ENCODE measurements around the gene TRAPPC12. TPM values are rescaled to one million over a fixed set of nuclear protein-coding genes. Genes with fewer than 3 reads are reported as not detected.
"Not testable (repeated sequence)": the region's sequence is repeated elsewhere in the genome, so short reads cannot be mapped to it uniquely, and the experiment has no call there.

The TRAPPC12 gene
- total RNA-seq, 2 donors from 2014 or later, result 53.9 to 71.4 TPM

DNA sequence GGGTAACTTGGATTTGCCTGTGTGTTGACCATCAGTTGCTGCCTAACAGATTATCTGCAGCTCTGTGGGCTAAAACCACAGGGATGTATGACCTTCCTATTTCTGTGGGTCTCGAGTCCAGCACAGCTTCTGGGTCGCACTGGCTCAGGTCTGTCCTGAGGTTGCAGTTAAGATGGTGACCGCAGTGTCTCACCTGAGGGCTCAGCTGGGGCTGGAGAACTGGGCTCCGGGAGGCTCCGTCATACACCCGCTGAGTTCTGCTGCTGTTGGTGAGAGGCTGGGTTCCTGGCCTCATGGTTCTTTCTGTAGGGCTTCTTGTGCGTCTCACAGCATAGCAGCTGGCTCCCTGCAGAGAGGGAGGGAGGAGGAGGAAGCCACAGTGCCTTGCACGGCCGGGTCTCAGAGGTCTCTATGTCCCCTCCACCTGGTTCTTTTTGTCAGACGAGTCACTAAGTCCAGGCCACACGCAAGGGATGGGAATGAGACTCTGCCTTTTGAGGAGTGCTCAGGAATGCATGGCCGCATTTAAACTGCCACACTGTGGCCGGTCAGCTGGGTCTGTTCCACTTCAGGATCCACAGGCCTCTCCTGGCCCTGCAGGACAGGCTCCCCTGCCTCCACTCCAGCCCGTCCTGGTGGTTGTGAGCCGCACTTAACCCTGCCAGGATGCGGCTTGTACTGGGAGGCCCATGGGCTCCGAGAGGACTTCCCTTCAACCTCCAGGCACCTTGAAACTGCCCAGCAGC, 72.6 kb downstream of the TRAPPC12 start:
- Mint-ChIP-seq H3K36me3 (peaks cover 3 to 6% of the 10 kb centered on the region in 2 donors), H3K27ac (no peak overlapping the region), H3K9me3 (no peaks in the 10 kb centered on the region)
- no peak for ATAC-seq
- DNase-seq (ENCODE audit: low spot score in 2 of 2), result no peak

DNA sequence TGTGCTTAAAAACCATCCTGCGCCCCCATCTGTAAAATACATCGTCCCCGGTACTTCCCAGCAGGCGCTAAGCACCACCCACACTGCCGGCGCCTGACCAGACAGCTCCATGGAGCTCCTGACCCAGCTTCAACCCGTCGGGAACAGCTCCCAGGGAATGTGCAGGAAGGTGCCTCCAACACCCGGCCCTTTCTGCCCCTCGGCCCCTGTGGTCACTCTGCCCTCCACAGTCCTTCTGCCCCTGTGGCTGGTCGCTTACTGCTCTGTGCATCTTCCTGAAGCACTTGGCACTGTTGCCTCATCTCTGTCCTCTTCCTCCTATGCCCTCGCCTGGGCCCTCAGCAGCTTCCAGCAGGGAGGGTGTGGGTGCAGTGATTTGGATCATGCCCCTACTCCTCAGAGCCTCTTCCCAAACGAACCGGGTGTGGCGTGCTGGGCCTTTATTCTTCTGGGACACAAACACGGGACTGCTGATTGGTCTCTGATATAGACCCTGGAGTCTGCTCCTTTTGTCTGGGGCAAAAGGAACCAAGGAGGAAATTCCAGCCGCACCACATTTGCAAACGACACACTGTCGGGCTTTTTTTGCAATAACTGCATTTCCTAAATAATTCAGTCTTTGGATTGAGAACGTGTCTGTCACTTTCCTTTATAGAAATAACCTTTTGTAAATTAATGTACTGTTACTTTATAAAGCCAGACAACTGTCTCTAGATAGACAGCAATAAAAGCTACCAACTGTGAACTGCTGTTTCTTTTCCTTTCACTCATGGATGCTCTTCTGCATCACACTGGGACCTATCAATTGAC, 73.9 kb downstream of the TRAPPC12 start:
- no peaks in the 10 kb centered on the region for H3K9me3 Mint-ChIP-seq
- peaks cover 0 to 6% of the 10 kb centered on the region in 2 donors for H3K36me3 Mint-ChIP-seq
- ATAC-seq, result no peak
- DNase-seq (ENCODE audit: low spot score in 2 of 2), result no peak
- H3K27ac Mint-ChIP-seq, result peak overlapping the region; percentile 23 to 68

DNA sequence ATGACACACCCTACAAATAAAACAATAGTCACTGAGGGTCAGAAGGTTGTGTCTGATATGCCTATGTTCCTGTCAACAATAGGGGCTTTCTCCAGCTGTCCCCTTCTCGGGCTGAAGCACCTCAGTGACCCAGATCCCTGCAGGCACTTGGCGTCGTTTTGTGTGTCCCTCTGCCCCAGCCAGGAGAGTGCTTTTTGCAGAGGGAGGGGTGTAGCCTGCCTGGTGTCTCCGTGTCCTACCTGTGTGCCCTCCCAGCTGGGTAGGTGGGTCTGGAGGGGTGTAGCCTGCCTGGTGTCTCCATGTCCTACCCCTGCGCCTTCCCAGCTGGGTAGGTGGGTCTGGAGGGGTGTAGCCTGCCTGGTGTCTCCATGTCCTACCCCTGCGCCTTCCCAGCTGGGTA, 74.5 kb downstream of the TRAPPC12 start:
- not testable (repeated sequence) for H3K36me3 Mint-ChIP-seq; ATAC-seq; H3K9me3 Mint-ChIP-seq; DNase-seq (ENCODE audit: low spot score in 2 of 2)
- H3K27ac Mint-ChIP-seq, result peak overlapping the region; percentile 23 to 68

DNA sequence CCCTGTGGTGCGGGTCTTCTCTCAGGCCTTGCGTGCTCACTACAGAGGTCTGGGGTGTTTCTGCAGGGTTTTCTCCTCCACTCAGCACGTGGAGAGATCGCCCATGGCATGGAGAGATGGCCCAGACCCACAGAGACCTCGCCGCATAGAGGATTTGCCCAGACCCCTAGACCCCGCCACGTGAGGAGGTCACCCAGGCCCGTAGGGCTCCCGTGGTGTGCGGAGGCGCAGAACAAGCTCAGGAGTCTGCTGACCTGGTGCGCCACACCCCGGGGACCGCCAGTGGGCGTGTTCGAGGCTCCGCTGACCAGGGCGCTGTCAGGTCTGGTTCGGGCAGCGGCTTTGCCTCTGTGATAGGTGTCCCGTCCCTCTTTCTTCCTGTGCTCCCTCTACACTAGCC, 75.3 kb downstream of the TRAPPC12 start:
- Mint-ChIP-seq H3K36me3 (peaks cover 0 to 6% of the 10 kb centered on the region in 2 donors), H3K27ac (no peak overlapping the region), H3K9me3 (no peaks in the 10 kb centered on the region)
- no peak for DNase-seq (ENCODE audit: low spot score in 2 of 2)
- no peak for ATAC-seq

DNA sequence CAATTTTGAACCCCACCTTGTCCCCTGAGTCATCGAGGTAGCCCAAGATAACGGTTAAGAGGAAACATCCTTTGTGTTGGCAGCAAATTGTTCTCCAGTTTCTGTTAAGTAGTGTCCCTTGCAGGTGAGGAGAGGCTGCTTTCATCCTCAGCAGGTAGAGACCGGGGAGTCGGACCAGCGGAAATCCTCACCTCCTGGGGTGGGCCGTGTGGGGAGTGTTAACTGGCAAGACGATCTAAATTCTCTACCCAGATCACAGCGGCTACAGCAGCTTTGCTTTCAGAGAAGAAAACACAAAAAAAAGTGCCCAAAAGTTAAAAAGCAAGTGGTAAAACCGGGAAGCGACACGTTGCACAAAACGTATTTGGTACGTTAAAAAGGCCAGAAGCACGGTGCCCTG, 76.6 kb downstream of the TRAPPC12 start:
- peaks cover 0 to 6% of the 10 kb centered on the region in 2 donors for H3K36me3 Mint-ChIP-seq
- ATAC-seq (no peak), DNase-seq (ENCODE audit: low spot score in 2 of 2) (no peak)
- no peaks in the 10 kb centered on the region for H3K9me3 Mint-ChIP-seq
- peak overlapping the region in 1 of 2 donors; percentile 18 for H3K27ac Mint-ChIP-seq

DNA sequence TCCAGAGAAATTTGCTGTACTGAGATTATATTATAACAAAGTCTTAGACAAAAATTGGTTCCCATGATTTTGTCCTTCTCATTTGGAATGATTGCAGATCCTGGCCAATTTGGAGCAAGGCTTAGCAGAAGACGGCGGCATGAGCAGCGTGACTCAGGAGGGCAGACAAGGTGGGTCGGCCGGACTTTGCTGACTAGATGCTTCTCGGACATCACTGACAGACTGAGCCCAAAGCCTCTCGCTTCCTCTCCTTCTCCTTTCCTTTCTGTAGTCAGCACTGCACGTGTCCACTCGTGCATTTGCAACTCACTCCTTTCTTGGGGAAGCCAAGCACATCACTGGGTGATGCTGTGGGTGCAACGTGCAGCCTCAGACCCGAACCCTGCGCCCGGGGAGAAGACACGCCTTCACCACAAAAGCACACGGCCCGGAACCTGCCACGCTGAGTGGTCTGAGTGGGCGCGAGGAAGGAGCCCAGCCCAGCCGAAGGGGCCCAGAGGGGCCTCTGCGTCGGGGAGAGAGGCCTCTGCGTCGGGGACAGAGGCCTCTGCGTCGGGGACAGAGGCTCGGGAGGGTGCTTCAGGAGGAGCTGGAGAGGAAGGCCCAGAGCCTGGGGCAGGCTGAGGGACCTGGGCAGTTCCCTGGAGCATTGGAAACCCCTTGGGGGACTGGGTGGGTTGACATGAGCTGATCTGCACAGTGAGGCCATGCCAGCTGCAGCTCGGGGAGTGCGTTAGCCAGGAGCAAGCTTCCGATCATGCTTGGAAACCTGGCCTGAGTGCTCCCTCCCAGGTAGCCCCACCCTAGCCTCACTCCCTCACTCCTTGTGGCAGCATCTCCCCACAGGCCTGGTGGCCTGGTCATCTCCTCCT, 78.3 kb downstream of the TRAPPC12 start:
- peak overlapping the region in 1 of 2 donors; percentile 36 for H3K27ac Mint-ChIP-seq
- ATAC-seq (no peak), DNase-seq (ENCODE audit: low spot score in 2 of 2) (no peak)
- peaks cover 0 to 6% of the 10 kb centered on the region in 2 donors for H3K36me3 Mint-ChIP-seq
- H3K9me3 Mint-ChIP-seq, result no peaks in the 10 kb centered on the region

DNA sequence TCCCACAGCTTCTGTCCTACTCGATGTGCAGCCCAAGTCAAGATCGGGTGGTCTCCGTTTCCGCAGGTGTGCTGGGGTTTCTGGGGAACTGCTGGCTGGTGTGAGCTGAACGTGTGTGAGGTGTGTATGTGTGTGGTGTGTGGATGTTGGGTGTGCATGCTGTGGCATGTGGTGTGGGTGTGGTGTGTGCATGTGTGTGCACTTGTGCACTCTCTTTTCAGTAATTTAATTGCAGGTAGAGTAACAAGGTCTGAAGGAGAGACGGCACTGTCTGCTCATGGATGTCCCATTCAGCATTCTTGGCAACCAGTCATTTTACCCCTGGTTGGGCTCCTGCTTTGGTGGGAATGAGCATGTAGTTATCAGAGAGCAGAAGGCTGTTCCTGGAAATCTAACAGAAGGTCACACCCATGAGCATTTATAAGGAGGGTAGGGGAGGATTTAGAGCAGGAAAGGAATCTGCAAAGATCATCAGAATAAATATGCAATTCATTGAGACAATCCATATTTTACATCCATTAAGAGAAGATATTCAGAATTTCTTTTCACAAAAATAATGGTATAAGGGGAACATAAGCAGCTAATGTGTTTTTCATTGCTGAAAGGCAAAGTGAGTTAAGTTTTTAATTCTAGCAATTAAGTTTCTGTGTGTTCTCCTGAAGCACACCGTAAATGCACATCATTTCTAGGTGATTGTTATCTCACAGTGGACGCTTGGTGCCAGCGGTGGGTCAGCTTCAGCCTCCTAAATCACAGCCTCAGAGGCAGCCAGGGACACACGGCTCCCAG, 79.1 kb downstream of the TRAPPC12 start:
- peaks cover 0 to 6% of the 10 kb centered on the region in 2 donors for H3K36me3 Mint-ChIP-seq
- ATAC-seq (no peak), DNase-seq (ENCODE audit: low spot score in 2 of 2) (no peak)
- no peak overlapping the region for H3K27ac Mint-ChIP-seq
- H3K9me3 Mint-ChIP-seq, result no peaks in the 10 kb centered on the region

DNA sequence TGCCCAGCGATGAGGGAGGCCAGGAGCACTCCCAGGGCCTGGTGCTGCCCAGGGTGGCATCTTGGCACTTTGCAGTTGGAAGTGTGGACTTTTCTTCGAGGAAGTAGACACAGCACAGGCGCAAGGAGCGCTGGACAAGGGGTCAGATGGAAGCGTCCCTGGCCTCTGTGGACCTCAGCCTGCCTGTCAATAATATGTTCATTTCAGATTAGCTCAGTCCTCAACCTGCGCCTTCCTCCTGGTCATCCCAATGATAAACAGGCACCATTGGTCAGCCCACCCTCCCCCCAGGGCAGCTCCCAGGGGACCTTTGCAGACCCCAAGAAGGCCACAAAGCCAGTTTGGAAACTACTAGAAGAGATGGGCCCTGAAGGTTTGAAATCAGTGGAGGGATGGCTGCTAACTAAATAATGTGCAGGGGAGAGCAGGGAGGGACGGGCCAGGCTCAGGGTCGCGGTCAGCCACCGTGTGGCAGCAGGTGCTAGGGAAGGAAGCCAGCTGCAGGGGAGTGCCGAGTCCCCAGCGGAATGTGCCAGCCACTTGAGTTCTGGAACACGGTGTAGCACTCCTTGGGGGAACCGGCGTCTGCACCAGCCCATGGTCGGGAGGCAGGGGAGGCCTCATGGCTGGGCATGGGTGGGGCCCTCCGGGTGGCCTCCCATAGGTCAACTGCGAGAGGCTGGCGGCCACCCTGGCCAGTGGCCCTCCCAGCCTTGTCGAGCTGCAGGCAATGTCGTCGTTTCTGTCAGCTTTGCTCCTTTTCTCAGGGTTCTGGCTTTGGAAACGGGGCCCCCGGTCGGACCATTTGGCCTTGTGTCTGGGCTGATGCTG, 79.9 kb downstream of the TRAPPC12 start:
- Mint-ChIP-seq H3K27ac (no peak overlapping the region), H3K36me3 (peaks cover 0 to 6% of the 10 kb centered on the region in 2 donors), H3K9me3 (no peaks in the 10 kb centered on the region)
- ATAC-seq (no peak), DNase-seq (ENCODE audit: low spot score in 2 of 2) (peak in 1 of 2 donors; percentile 50)

DNA sequence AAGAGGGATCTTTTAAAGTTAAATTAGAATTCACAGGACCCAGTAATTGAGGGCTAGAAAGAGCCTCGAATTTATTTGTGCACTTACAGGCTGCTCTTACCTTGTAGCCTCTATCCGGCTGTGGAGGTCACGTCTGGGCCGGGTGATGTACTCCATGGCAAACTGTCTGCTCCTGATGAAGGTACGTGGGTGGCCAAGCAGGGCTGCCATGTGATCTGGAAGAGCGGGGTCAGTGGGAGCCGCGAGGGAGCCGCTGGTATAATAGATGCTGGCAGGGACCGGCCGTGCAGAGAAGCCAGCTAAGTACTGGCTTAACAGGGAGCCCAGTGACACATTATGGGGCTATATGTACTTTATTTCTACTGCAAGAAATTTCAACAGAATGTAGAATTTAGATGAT, 80.7 kb downstream of the TRAPPC12 start:
- DNase-seq (ENCODE audit: low spot score in 2 of 2) (no peak), ATAC-seq (no peak)
- Mint-ChIP-seq H3K9me3 (no peaks in the 10 kb centered on the region), H3K36me3 (peaks cover 0 to 6% of the 10 kb centered on the region in 2 donors), H3K27ac (no peak overlapping the region)

DNA sequence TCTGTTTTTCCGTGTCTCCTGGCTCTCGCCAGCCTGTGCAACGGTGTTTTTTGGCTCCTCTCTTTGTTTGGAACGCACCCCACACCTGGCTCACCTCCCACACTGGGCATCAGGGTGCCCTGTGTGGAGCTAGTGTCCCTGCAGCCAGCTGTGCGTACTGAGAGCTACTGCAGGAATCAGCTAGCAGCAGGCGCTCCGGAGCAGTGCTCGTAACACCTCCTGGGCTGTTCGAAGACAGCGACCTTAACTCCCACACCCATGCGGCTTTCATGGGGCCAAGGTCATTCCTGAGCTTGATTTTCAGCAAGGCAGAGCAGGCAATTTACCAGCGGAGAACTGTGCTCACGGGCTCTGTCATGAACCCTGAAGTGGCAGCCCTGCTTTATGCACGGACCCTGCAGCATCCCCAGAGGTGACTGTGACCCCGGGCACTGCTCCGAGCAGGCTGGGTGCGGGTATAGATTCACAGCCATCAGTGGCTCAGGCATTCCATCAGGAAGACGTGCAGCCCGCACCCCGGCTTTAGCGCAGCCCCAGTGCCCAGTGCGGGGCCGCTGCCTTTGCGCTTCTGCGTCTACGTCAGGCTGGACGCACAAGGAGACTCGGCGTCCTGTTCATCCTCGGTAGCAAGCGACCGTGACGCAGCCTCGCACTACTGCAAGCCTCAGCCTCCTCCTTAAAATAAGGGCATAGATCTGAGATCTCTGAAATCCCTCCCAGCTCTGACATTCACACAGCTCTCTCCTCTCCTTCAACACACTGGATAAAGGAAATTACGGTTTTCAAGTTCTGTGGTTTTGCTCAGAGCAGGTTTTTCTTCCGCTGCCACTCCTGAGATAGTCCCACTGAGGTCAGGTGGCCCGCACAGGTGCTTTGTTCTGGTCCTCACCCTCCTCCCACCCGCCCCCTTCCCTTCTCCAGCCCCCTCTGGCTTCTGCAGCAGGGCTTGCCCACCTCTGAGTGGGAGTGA, 81.6 kb downstream of the TRAPPC12 start:
- DNase-seq (ENCODE audit: low spot score in 2 of 2) (peak in 1 of 2 donors; percentile 53), ATAC-seq (peak; percentile 16 to 26)
- peaks cover 0 to 1% of the 10 kb centered on the region in 2 donors for H3K36me3 Mint-ChIP-seq
- H3K9me3 Mint-ChIP-seq, result no peaks in the 10 kb centered on the region
- peak overlapping the region; percentile 50 to 86 for H3K27ac Mint-ChIP-seq

DNA sequence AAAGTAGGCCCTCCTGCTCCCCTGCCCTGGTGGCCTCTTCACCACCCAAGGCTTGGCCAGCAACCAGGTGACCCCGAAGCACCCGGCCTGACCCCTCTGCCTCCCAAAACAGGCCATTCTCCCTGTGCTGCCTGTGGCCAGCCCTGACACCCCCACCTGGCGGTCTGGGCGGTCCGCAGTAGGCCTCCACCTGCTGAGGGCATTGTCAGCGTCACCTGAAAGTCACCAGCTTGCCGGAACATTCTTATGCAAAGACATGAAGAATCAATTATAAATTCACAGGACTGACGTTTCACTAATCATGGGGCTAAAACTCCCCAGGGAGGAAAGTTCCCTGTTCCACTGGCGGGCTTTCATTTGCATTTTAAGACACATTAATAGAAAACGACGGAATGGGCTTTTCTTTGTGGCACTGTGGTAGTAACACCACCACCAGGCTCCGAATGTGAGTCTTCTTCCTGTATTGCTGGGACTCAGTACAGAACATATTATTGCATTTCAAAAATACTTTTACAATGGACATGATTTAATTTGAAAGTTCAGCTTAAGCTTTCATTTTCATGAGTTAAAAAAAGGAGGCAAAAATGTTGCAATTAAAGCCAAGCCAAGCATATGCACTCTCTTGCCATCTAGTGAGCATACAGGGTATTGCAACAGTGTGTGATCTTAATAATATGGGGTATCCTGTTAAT, 82.5 kb downstream of the TRAPPC12 start:
- Mint-ChIP-seq H3K27ac (peak overlapping the region; percentile 50 to 86), H3K9me3 (no peaks in the 10 kb centered on the region), H3K36me3 (peaks cover 0 to 4% of the 10 kb centered on the region in 2 donors)
- ATAC-seq (peak; percentile 36 to 54), DNase-seq (ENCODE audit: low spot score in 2 of 2) (peak; percentile 53 to 60)

DNA sequence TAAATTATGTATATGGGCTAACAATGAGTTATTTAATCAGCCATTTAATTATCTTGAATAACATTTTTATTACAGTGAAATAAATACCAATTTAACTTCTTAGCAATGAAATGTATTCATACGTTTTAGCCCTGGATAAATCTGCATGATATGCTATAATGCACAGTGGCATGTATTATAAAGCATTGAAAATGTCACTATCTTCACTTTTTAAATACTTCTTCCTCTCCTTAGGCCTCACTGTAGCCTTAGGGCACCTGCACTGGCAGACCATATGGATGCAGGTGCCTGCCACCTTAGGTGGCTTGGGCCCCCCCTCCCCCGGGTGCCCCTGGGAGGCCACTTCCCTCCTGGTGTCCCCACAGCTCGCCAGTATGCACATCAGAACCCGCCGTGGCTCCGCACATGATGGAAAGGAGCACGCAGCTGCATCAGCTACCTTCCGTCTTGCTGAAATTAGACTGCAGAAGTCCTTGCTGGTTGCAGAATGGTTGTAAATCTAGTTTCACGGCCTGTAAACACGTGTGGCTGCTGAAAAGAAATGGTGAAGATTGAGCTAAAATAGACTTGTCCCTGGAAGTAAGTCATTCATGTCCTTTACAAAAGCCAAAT, 83.1 kb downstream of the TRAPPC12 start:
- peaks cover 0 to 5% of the 10 kb centered on the region in 2 donors for H3K36me3 Mint-ChIP-seq
- H3K9me3 Mint-ChIP-seq, result no peaks in the 10 kb centered on the region
- DNase-seq (ENCODE audit: low spot score in 2 of 2), result no peak
- no peak overlapping the region for H3K27ac Mint-ChIP-seq
- ATAC-seq, result no peak

DNA sequence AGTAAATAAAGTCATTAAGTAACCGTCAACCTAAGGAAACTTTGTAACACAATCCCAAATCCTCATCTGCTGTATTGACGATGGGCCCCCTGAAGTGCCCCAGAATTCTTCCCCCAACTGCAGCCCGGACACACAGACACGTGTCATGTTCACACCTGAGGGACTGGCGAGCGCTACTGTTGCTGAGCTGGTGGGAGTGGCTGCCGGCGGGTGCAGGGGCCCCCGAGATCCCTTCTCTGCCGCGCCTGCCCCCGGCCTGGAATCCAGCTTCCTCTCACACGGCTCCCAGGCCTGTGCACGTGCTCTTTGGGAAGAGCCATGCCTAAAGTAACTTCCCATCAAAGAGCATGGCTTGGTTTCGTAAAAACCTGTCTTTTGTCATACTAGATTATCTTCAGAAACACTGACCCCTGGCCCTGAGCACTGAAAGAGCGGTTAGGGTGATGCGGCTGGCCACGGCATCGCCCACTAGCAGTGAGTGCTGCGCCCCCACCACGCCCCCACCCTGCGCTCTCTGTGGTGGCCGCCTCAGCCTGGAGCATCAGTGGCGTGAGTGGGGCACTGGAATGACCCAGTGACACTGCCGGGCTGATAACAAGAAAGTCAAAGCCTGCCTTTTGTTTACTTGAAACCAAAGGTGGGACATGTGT, 83.8 kb downstream of the TRAPPC12 start:
- Mint-ChIP-seq H3K27ac (no peak overlapping the region), H3K9me3 (no peaks in the 10 kb centered on the region), H3K36me3 (peaks cover 0 to 12% of the 10 kb centered on the region in 2 donors)
- no peak for ATAC-seq
- DNase-seq (ENCODE audit: low spot score in 2 of 2), result no peak

All from activated naive CD4-positive, alpha-beta T cell treated with anti-CD3 and anti-CD28 coated beads, Interleukin-2, amount 50 U/mL, for 72 hours (primary cell).